GM18951 (cell line): ENCODE data around the gene YAE1.
"Not testable (repeated sequence)": the region's sequence is repeated elsewhere in the genome, so short reads cannot be mapped to it uniquely, and the experiment has no call there.

Source experiments
- POLR2A ChIP-seq: IDR thresholded peaks from 4 replicates; pipeline ENCODE4 v1.6.1; 2011; ENCODE audit warnings: mild to moderate bottlenecking; ENCODE audit not compliant: insufficient read length, insufficient read depth; ENCODE audit errors: extremely low read depth
- in situ Hi-C: fragments of 300-500 bp; cut with MboI; formaldehyde crosslinking; loops from one replicate; pipeline ENCODE4 v1.12.0; 2022; ENCODE audit warnings: low sequenced_read_pairs, mixed read lengths, inconsistent platforms; ENCODE audit not compliant: unreplicated experiment

The YAE1 gene

GRCh38 chr7:39535720-39536119 is 30.5 kb upstream of the YAE1 start:
- in situ Hi-C loops, result no loop called here
- TF ChIP-seq POLR2A, result no peak

- TF ChIP-seq POLR2A, result no peak
- in situ Hi-C loops, result no loop called here
These were observed 29.3 kb upstream of the YAE1 start for GRCh38 chr7:39536951-39537350.

- TF ChIP-seq POLR2A, result no peak
- in situ Hi-C loops, result no loop called here
These were observed 26.4 kb upstream of the YAE1 start for GRCh38 chr7:39539816-39540215.

GRCh38 chr7:39540320-39540719 is 25.9 kb upstream of the YAE1 start:
- in situ Hi-C loops, result no loop called here
- no peak for TF ChIP-seq POLR2A

- in situ Hi-C loops, result no loop called here
- TF ChIP-seq POLR2A, result no peak
These were observed 24.7 kb upstream of the YAE1 start for GRCh38 chr7:39541511-39541910.

GRCh38 chr7:39544774-39545173 is 21.4 kb upstream of the YAE1 start:
- in situ Hi-C loops, result not testable (repeated sequence)

- in situ Hi-C loops, result no loop called here
- no peak for TF ChIP-seq POLR2A
These were observed 18.9 kb upstream of the YAE1 start for GRCh38 chr7:39547336-39547735.

GRCh38 chr7:39550411-39550810 is 15.8 kb upstream of the YAE1 start:
- in situ Hi-C loops, result no loop called here

GRCh38 chr7:39553436-39553835 is 12.8 kb upstream of the YAE1 start:
- in situ Hi-C loops, result no loop called here
- no peak for TF ChIP-seq POLR2A

More at GRCh38 chr7:39550411-39550810, 15.8 kb upstream of the YAE1 start:
- no peak for TF ChIP-seq POLR2A

GRCh38 chr7:39554583-39555165 is 11.5 kb upstream of the YAE1 start:
- in situ Hi-C loops, result no loop called here
- TF ChIP-seq POLR2A, result no peak

GRCh38 chr7:39557222-39557621 is 9.0 kb upstream of the YAE1 start:
- in situ Hi-C loops, result no loop called here

GRCh38 chr7:39557911-39558310 is 8.3 kb upstream of the YAE1 start:
- in situ Hi-C loops, result no loop called here
- no peak for TF ChIP-seq POLR2A

More at GRCh38 chr7:39557222-39557621, 9.0 kb upstream of the YAE1 start:
- no peak for TF ChIP-seq POLR2A

- in situ Hi-C loops, result no loop called here
These were observed 5.8 kb upstream of the YAE1 start for GRCh38 chr7:39560408-39560807.

GRCh38 chr7:39560997-39561396 is 5.2 kb upstream of the YAE1 start:
- in situ Hi-C loops, result no loop called here
- TF ChIP-seq POLR2A, result no peak

More at GRCh38 chr7:39560408-39560807, 5.8 kb upstream of the YAE1 start:
- TF ChIP-seq POLR2A, result no peak

- no peak for TF ChIP-seq POLR2A
- in situ Hi-C loops, result no loop called here
These were observed 666 bp upstream of the YAE1 start for GRCh38 chr7:39565538-39565937.
